SK-N-MC (cell line): ENCODE results near the gene ATP1B1.

Source experiments
- EZH2 ChIP-seq: fragments of 200-600 bp; sonication (generic); IDR thresholded peaks from one replicate; pipeline ENCODE4 v1.6.1; 2017; ENCODE audit warnings: antibody characterized with exemption
- FOXP2 ChIP-seq: optimal IDR thresholded peaks from 2 replicates; pipeline ENCODE3; 2011; ENCODE audit warnings: mild to moderate bottlenecking, moderate library complexity; ENCODE audit not compliant: insufficient read depth; ENCODE audit errors: extremely low read length, control extremely low read depth
- POLR2AphosphoS5 ChIP-seq: IDR thresholded peaks from 2 replicates; pipeline ENCODE4 v1.6.1; 2012; ENCODE audit warnings: mild to moderate bottlenecking, low read depth, low read length, borderline replicate concordance

DNA sequence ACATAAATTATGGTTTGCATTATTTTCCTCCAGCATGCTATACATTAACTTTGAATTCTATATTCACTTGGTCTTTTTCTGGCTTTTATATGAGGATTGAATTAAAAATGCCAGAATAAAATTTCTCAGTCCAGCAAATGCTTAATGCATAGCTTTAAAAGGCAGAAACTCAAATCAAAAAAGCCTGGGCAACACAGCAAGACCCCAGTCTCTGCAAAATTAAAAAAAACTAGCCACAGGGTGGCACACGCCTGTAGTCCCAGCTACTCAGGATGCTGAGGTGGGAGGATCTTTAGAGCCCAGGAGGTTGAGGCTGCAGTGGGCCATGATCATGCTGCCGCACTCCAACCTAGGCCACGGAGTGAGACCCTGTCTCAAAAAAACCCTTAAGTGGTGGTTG is 19.8 kb downstream of the ATP1B1 start:
- TF ChIP-seq EZH2 (no peak), POLR2AphosphoS5 (no peak), FOXP2 (no peak)
